ENCODE measurements around the gene PBX1.

PBX1 gene

DNA sequence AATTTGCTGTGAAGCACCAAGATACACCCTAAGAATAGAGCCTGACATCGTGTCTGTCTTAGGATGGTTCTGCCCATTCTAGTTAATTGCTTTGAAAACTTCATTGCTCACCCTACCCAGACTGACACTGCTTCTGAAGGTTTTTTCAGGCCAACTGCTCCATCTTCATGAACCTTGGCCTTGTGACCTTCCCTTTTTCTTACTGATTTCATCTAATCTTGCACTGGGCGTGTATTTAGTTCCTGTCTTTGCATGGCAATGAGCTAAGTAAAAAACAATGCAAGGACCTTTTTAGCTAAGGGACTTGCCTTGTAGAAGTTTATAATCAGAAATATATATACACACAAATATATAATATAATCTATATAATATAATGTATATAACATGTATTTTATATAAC lies 108.0 kb downstream of the PBX1 start:
- POLR2A ChIA-PET, result no interaction called here
- H3K4me1 ChIP-seq (ENCODE audit: control insufficient read depth, insufficient read depth, low read length), result no peaks in the 10 kb centered on the region
- no peak overlapping the region for H3K27ac ChIP-seq (ENCODE audit: extremely low read depth, low read depth, low read length)
- H3K4me3 ChIP-seq (ENCODE audit: low read depth, low read length), result no peak overlapping the region
- H3K9me3 ChIP-seq (ENCODE audit: control insufficient read depth, insufficient read depth, low read depth, low read length), result no peaks in the 10 kb centered on the region
- no peak for TF ChIP-seq ZNF174 (tag by site-specific recombination; IDR thresholded peaks at IDR 0.05)
- no peaks in the 10 kb centered on the region for H3K36me3 ChIP-seq (ENCODE audit: control insufficient read depth in 2 of 2, insufficient read depth in 1 of 2, low read length in 2 of 2)
- CTCF ChIA-PET, result interaction anchor here (0.6 kb wide), 1 partner anchor 1364 kb away, joined by 5 read pairs; no protein-coding TSS in a partner anchor

DNA sequence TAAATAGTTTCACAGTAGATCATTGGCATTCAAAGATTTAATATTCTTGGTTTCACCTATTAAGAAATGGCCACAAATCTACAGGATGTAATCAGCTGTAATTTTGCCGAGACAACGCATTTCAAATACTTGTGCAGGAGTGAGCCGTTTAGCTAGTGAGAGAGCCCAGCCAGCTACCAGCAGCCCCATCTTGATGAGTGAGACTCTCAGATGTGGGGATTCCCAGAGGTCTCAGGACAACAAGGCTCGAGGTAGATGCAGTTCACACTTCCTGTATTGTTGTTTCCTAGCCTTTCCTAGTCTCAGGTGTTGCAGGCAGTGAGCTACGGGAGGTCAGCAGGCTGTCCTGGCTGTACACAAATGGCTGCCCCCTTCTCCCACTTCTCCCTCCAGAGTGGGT lies 108.6 kb downstream of the PBX1 start:
- POLR2A ChIA-PET, result no interaction called here
- H3K4me1 ChIP-seq (ENCODE audit: control insufficient read depth, insufficient read depth, low read length), result no peaks in the 10 kb centered on the region
- no peaks in the 10 kb centered on the region for H3K9me3 ChIP-seq (ENCODE audit: control insufficient read depth, insufficient read depth, low read depth, low read length)
- no peak overlapping the region for H3K4me3 ChIP-seq (ENCODE audit: low read depth, low read length)
- CTCF ChIA-PET, result interaction anchor here (0.5 kb wide), 1 partner anchor 265 kb away, joined by 3 read pairs; no protein-coding TSS in a partner anchor
- H3K27ac ChIP-seq (ENCODE audit: extremely low read depth, low read depth, low read length), result no peak overlapping the region
- no peak for TF ChIP-seq ZNF133 (tag by site-specific recombination; IDR thresholded peaks at IDR 0.05)
- no peak for TF ChIP-seq MZF1 (tag by site-specific recombination; IDR thresholded peaks at IDR 0.05; ENCODE audit: borderline replicate concordance)
- TF ChIP-seq, protein P1, sequence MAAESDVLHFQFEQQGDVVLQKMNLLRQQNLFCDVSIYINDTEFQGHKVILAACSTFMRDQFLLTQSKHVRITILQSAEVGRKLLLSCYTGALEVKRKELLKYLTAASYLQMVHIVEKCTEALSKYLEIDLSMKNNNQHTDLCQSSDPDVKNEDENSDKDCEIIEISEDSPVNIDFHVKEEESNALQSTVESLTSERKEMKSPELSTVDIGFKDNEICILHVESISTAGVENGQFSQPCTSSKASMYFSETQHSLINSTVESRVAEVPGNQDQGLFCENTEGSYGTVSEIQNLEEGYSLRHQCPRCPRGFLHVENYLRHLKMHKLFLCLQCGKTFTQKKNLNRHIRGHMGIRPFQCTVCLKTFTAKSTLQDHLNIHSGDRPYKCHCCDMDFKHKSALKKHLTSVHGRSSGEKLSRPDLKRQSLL (tag by site-specific recombination; IDR thresholded peaks at IDR 0.05), result no peak
- TF ChIP-seq, protein P2, sequence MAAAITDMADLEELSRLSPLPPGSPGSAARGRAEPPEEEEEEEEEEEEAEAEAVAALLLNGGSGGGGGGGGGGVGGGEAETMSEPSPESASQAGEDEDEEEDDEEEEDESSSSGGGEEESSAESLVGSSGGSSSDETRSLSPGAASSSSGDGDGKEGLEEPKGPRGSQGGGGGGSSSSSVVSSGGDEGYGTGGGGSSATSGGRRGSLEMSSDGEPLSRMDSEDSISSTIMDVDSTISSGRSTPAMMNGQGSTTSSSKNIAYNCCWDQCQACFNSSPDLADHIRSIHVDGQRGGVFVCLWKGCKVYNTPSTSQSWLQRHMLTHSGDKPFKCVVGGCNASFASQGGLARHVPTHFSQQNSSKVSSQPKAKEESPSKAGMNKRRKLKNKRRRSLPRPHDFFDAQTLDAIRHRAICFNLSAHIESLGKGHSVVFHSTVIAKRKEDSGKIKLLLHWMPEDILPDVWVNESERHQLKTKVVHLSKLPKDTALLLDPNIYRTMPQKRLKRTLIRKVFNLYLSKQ (tag by site-specific recombination; IDR thresholded peaks at IDR 0.05; ENCODE audit: borderline replicate concordance), result no peak
- no peak for TF ChIP-seq YY1 (tag by site-specific recombination; IDR thresholded peaks at IDR 0.05)
- no peak for TF ChIP-seq ZNF501 (tag by site-specific recombination; IDR thresholded peaks at IDR 0.05)
- TF ChIP-seq ZNF48 (tag by site-specific recombination; IDR thresholded peaks at IDR 0.05), result no peak
- no peak for TF ChIP-seq ZNF629 (tag by site-specific recombination; IDR thresholded peaks at IDR 0.05)
- TF ChIP-seq, protein P3, sequence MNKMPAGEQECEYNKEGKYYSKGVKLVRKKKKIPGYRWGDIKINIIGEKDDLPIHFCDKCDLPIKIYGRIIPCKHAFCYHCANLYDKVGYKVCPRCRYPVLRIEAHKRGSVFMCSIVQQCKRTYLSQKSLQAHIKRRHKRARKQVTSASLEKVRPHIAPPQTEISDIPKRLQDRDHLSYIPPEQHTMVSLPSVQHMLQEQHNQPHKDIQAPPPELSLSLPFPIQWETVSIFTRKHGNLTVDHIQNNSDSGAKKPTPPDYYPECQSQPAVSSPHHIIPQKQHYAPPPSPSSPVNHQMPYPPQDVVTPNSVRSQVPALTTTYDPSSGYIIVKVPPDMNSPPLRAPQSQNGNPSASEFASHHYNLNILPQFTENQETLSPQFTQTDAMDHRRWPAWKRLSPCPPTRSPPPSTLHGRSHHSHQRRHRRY (tag by site-specific recombination; IDR thresholded peaks at IDR 0.05), result no peak
- no peak for TF ChIP-seq ZNF274 (IDR thresholded peaks at IDR 0.05; ENCODE audit: low read length)
- TF ChIP-seq ZNF274 (tag by site-specific recombination; IDR thresholded peaks at IDR 0.05; ENCODE audit: borderline replicate concordance), result no peak
- TF ChIP-seq, protein P4, sequence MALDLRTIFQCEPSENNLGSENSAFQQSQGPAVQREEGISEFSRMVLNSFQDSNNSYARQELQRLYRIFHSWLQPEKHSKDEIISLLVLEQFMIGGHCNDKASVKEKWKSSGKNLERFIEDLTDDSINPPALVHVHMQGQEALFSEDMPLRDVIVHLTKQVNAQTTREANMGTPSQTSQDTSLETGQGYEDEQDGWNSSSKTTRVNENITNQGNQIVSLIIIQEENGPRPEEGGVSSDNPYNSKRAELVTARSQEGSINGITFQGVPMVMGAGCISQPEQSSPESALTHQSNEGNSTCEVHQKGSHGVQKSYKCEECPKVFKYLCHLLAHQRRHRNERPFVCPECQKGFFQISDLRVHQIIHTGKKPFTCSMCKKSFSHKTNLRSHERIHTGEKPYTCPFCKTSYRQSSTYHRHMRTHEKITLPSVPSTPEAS (tag by site-specific recombination; IDR thresholded peaks at IDR 0.05), result no peak
- TF ChIP-seq ZEB2 (tag by site-specific recombination; IDR thresholded peaks at IDR 0.05), result no peak
- TF ChIP-seq ZBTB1 (tag by site-specific recombination; IDR thresholded peaks at IDR 0.05), result no peak
- TF ChIP-seq, protein P5, sequence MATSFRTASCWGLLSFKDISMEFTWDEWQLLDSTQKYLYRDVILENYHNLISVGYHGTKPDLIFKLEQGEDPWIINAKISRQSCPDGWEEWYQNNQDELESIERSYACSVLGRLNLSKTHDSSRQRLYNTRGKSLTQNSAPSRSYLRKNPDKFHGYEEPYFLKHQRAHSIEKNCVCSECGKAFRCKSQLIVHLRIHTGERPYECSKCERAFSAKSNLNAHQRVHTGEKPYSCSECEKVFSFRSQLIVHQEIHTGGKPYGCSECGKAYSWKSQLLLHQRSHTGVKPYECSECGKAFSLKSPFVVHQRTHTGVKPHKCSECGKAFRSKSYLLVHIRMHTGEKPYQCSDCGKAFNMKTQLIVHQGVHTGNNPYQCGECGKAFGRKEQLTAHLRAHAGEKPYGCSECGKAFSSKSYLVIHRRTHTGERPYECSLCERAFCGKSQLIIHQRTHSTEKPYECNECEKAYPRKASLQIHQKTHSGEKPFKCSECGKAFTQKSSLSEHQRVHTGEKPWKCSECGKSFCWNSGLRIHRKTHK (tag by site-specific recombination; IDR thresholded peaks at IDR 0.05), result no peak
- no peak for TF ChIP-seq ZNF146 (tag by site-specific recombination; IDR thresholded peaks at IDR 0.05)
- TF ChIP-seq MYNN (tag by site-specific recombination; IDR thresholded peaks at IDR 0.05; ENCODE audit: borderline replicate concordance), result no peak
- TF ChIP-seq, protein P6, sequence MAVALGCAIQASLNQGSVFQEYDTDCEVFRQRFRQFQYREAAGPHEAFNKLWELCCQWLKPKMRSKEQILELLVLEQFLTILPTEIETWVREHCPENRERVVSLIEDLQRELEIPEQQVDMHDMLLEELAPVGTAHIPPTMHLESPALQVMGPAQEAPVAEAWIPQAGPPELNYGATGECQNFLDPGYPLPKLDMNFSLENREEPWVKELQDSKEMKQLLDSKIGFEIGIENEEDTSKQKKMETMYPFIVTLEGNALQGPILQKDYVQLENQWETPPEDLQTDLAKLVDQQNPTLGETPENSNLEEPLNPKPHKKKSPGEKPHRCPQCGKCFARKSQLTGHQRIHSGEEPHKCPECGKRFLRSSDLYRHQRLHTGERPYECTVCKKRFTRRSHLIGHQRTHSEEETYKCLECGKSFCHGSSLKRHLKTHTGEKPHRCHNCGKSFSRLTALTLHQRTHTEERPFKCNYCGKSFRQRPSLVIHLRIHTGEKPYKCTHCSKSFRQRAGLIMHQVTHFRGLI (tag by site-specific recombination; IDR thresholded peaks at IDR 0.05), result no peak
- TF ChIP-seq IKZF3 (tag by site-specific recombination; IDR thresholded peaks at IDR 0.05), result no peak
- no peak for TF ChIP-seq ZNF2 (tag by site-specific recombination; IDR thresholded peaks at IDR 0.05)
- no peak for TF ChIP-seq ZNF660 (tag by site-specific recombination; IDR thresholded peaks at IDR 0.05)
- no peaks in the 10 kb centered on the region for H3K36me3 ChIP-seq (ENCODE audit: control insufficient read depth in 2 of 2, insufficient read depth in 1 of 2, low read length in 2 of 2)
